D721Med (cell line): Measurements from ENCODE around the gene PRUNE2.

Experiments
- DNase-seq: peaks from one replicate; pipeline ENCODE4 v3.0.0; 2011; ENCODE audit warnings: low spot score; ENCODE audit not compliant: insufficient read length
- FAIRE-seq: peaks from 2 replicates; lab custom pipeline; 2011; peaks lifted over from hg19 to GRCh38; lab: Jason Lieb, UNC
- TF ChIP-seq, protein P1 (sequence below): IDR thresholded peaks from 2 replicates; pipeline ENCODE4 v1.5.1; 2012; ENCODE audit warnings: mild to moderate bottlenecking, control low read depth; ENCODE audit not compliant: insufficient read depth; ENCODE audit errors: missing control alignments

The PRUNE2 gene

DNA sequence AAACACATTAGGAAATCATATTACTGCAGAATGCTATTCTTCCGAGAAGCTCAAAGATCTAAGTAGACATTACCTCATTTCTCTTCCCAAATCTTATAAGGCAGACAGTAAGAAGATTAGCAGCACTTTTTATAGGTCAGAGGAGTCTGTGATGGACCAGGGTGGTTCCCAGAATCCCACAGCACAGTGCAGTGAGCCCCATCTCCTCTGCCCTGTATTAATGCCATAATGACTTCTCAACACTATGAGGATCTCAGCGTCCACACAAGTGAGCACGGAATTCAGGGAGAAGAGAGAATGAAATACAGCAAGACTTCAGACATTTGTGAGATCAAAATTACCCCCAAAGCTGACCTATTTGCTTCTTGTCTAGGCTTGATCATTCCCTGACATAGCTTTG lies 49.9 kb downstream of the PRUNE2 start:
- FAIRE-seq = no peak
- DNase-seq = no peak

DNA sequence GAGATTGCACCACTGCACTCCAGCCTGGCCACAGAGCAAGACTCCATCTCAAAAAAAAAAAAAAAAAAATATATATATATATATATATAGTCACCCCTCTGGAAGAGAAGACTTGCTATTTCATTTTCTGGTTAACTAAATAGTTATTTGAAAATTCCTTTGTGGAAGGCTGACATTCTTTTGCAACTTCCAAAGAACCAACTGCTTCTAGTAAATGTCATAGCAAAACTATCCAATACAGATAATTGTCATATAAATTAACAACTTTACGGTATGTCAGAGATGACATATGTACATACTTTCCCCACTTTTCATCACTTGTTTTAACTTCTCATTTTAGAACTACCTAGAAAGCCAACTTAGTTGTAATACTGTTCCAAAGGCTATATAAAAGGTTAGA lies 50.9 kb downstream of the PRUNE2 start:
- DNase-seq = no peak
- TF ChIP-seq, protein P1, sequence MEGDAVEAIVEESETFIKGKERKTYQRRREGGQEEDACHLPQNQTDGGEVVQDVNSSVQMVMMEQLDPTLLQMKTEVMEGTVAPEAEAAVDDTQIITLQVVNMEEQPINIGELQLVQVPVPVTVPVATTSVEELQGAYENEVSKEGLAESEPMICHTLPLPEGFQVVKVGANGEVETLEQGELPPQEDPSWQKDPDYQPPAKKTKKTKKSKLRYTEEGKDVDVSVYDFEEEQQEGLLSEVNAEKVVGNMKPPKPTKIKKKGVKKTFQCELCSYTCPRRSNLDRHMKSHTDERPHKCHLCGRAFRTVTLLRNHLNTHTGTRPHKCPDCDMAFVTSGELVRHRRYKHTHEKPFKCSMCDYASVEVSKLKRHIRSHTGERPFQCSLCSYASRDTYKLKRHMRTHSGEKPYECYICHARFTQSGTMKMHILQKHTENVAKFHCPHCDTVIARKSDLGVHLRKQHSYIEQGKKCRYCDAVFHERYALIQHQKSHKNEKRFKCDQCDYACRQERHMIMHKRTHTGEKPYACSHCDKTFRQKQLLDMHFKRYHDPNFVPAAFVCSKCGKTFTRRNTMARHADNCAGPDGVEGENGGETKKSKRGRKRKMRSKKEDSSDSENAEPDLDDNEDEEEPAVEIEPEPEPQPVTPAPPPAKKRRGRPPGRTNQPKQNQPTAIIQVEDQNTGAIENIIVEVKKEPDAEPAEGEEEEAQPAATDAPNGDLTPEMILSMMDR = no peak
- FAIRE-seq = no peak

More for the DNA sequence above, 49.9 kb downstream of the PRUNE2 start:
- TF ChIP-seq, protein P1 = no peak

DNA sequence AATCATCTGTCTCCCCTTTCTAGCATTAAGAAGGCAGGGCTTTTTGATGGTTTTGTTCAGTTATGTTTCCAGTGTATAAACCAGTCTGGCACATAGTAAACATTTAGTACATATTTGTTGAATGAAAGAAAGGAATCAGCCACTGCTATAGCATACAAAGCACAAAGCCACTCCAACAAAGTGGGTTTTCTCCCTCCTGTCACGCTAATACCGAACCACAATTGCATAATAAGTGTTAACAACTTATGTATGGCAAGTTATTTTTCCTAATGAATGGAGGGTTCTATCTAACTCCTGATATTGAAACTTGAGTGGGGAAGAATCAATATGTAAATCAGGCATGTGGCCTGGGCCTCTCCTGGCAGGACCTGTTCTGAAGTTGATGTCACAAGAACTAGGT lies 53.9 kb downstream of the PRUNE2 start:
- TF ChIP-seq, protein P1 = no peak
- FAIRE-seq = no peak
- no peak for DNase-seq

DNA sequence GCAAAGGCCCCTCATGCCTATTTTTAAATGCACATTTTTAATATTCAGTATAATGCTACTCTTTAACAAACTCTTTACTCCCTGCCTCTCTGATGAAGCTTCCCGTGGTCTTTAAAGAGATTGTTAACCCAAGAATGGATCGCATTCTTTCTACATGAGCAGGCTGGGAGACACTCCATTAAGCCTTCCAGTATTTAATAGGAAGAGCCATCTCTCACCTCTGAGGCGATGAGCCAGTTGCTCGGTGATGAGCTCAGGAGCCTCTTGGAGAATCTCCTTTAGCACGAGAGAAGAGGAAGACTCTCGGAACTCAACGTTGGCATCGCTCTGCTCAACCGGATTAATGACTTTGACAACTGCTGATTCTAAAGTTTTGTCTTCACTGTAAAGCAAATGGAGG lies 59.6 kb downstream of the PRUNE2 start:
- FAIRE-seq = no peak
- TF ChIP-seq, protein P1 = no peak
- no peak for DNase-seq

DNA sequence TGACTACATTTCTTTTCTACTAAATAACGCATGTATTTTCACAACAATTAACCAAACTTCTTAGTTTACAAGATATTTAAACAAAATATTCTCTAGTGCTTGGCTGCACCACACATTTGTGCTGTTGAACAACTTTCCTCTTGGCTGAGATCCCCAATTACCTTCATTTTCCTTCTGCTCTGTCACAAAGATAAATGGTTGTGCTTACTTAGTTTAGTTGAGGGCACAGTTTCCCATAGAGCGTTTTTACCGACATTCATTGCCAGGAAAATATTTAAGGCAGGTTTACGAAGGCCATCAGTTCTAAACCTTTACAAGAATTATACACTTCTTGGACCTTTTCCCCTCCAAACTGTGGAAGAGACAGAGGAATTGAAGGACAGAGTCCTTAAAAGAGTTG lies 60.7 kb downstream of the PRUNE2 start:
- TF ChIP-seq, protein P1 = no peak
- DNase-seq (no peak), FAIRE-seq (no peak)

DNA sequence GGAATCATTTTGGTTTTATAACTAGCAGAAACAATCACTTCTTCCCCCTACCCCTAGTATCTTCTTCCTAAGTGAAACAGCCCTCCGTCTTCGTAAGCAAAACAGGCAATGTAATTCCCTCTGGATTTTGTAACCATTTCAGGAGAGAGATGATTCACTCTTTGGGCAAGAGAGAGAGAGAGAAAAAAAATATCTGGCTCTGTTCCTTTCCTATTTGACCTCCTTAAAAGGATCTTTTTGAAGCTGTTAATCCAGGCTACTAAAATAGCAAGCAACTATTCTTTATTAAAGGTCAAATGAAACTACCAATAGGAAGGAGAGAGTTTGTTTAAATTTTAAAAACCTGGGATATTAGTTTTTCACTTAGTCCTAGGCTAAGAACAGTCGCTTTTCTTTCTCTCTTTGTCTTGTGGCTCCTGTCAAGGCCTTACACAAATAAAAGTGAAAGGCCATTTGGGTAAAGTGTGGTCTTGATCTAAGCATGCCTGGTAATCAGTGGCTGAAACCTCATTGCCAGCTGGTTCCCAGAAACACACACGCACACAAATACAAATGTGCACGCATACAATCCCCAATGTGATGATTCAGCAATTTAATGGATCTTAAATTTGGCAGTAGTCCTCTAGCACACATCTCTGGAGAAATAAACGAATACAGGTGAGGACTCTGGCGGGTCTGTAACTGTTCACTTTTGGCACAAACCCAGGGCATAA lies 70.2 kb downstream of the PRUNE2 start:
- TF ChIP-seq, protein P1 = no peak
- DNase-seq = no peak
- no peak for FAIRE-seq

DNA sequence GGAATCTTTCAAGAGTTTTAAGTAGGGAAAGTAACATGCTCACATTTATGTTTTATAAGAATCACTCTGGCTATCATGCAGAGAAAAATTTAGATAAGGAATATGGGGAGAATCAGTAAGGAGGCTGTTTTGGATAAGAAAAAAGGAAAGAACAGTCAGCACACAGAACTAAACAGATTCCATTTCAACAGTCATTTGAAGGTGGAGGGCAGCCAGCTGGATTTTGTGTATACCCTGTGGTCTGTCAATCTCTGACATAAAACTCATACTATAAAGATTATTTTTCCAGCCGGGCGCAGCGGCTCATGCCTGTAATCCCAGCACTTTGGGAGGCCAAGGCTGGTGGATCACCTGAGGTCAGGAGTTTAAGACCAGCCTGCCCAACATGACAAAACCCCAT lies 77.5 kb downstream of the PRUNE2 start:
- TF ChIP-seq, protein P1 = no peak
- no peak for DNase-seq
- no peak for FAIRE-seq
